HEK293 (cell line): ENCODE measurements around the gene POU4F3.

Experiments
- ELK4 ChIP-seq: IDR thresholded peaks from 2 replicates; pipeline ENCODE4 v1.6.1; 2011; ENCODE audit warnings: mild to moderate bottlenecking, low read depth, low read length, borderline replicate concordance
- ZBTB48 ChIP-seq: fragments of 450-650 bp; formaldehyde crosslinking; IDR thresholded peaks from 2 replicates; pipeline ENCODE4 v1.5.1; 2016; ENCODE audit warnings: missing biosample characterization, missing genetic modification characterization
- ZNF10 ChIP-seq: fragments of 450-650 bp; formaldehyde crosslinking; IDR thresholded peaks from 2 replicates; pipeline ENCODE4 v1.5.1; 2017; ENCODE audit warnings: missing biosample characterization, missing genetic modification characterization
- ZSCAN30 ChIP-seq: fragments of 450-650 bp; IDR thresholded peaks from 2 replicates; pipeline ENCODE4 v1.5.1; 2018; ENCODE audit warnings: missing biosample characterization, mild to moderate bottlenecking, missing genetic modification characterization, moderate library complexity

GRCh38 chr5:146310540-146310939, 28.1 kb upstream of the POU4F3 start:
- TF ChIP-seq ZNF10 (tag by site-specific recombination) (no peak), ELK4 (no peak), ZBTB48 (tag by site-specific recombination) (no peak), ZSCAN30 (tag by site-specific recombination) (no peak)
